ENCODE results near the gene ZNF800.
"Not testable (repeated sequence)": the region's sequence is repeated elsewhere in the genome, so short reads cannot be mapped to it uniquely, and the experiment has no call there.

GRCh38 chr7:127395104-127395503 lies 2.6 kb upstream of the ZNF800 start:
- TF ChIP-seq EZH2 (IDR thresholded peaks at IDR 0.05; ENCODE audit: insufficient read depth, poor library complexity, severe bottlenecking); EZH2phosphoT487 (IDR thresholded peaks at IDR 0.05; ENCODE audit: insufficient read depth, low read depth): not testable (repeated sequence)

Measured in GM23248 (cell line).